HL-60 (cell line): ENCODE data around the gene PDRG1.

ENCODE experiments used
- CTCF ChIP-seq: IDR thresholded peaks from one replicate; pipeline ENCODE4 v1.5.1; 2011; ENCODE audit warnings: low read length, control low read depth, inconsistent platforms; ENCODE audit not compliant: insufficient read depth
- POLR2AphosphoS5 ChIP-seq: IDR thresholded peaks from 2 replicates; pipeline ENCODE4 v1.6.1; 2012; ENCODE audit warnings: low read depth
- SPI1 ChIP-seq: IDR thresholded peaks from 2 replicates; pipeline ENCODE4 v1.6.1; 2012; ENCODE audit warnings: low read depth, mild to moderate bottlenecking, borderline replicate concordance

- no peak for TF ChIP-seq CTCF
- no peak for TF ChIP-seq SPI1
- TF ChIP-seq POLR2AphosphoS5 = no peak
These were observed 6.1 kb downstream of the PDRG1 start for GRCh38 chr20:31945785-31946184.
